ENCODE data around the gene CPB2.

- TF ChIP-seq, protein P1, sequence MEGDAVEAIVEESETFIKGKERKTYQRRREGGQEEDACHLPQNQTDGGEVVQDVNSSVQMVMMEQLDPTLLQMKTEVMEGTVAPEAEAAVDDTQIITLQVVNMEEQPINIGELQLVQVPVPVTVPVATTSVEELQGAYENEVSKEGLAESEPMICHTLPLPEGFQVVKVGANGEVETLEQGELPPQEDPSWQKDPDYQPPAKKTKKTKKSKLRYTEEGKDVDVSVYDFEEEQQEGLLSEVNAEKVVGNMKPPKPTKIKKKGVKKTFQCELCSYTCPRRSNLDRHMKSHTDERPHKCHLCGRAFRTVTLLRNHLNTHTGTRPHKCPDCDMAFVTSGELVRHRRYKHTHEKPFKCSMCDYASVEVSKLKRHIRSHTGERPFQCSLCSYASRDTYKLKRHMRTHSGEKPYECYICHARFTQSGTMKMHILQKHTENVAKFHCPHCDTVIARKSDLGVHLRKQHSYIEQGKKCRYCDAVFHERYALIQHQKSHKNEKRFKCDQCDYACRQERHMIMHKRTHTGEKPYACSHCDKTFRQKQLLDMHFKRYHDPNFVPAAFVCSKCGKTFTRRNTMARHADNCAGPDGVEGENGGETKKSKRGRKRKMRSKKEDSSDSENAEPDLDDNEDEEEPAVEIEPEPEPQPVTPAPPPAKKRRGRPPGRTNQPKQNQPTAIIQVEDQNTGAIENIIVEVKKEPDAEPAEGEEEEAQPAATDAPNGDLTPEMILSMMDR (IDR thresholded peaks at IDR 0.05), result no peak
- no peak for TF ChIP-seq POLR2A (IDR thresholded peaks at IDR 0.05)
Measured at GRCh38 chr13:46087481-46087880, 17.4 kb downstream of the CPB2 start.
